A204.1 (cell line): ENCODE measurements around the gene INPP5D.
"Not testable (repeated sequence)": the region's sequence is repeated elsewhere in the genome, so short reads cannot be mapped to it uniquely, and the experiment has no call there.

ENCODE experiments used
- FAIRE-seq: peaks from 2 replicates; lab custom pipeline; 2012; peaks lifted over from hg19 to GRCh38; lab: Jason Lieb, UNC

INPP5D gene

DNA sequence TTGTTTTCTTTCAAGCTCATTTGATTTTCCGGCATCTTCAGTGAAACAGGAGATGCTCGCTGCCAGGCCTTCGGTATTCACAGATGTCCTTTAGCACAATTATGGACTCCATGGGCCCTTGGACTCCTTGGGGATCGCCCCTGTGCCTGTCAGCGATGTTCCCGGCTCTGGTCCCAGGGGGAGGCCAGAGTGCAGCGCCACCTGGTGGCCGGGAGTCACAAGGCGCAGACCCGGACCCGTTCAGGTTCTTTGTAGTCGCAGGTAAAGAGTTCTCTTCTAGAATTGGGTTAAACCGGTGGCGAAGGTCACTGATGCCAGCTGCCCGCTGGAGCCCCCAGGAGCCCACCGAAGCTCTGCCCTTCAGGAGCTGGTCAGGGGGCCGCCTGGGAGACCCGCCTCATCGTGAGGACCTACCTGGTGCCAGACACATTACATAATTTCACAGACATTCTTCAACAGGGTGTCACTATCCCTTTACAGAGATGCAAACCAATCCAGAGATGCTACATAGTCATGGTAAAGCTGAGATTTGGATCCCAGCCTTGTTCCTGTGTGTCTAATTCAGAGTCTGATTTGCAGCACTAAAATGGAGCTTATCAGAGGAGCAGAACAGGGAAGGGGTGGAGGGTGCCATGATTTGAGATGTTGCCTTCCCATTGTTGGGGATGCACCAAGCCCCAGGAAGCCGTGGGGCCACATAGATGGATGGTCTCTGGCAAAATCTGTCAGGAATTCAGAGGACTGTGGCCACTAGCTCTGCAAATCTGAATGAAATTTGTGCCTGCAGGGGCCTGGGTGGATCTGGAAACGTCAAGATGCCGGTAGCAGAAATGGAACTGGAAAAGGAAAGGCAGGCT is 6.0 kb upstream of the INPP5D start:
- no peak for FAIRE-seq

DNA sequence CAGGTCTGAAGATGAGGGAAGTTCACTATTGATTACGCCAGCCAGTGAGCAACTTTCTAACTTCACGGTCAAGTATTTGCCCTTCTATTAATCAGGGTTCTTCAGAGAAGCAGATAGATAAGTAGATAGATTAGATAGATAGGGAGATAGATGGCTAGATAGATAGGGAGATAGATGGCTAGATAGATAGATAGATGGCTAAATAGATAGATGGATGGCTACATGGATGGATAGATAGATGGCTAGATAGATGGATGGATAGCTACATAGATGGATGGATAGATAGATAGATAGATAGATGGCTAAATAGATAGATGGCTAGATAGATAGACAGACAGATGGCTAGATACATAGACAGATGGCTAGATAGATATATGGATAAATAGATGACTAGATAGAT is 4.8 kb upstream of the INPP5D start:
- no peak for FAIRE-seq

DNA sequence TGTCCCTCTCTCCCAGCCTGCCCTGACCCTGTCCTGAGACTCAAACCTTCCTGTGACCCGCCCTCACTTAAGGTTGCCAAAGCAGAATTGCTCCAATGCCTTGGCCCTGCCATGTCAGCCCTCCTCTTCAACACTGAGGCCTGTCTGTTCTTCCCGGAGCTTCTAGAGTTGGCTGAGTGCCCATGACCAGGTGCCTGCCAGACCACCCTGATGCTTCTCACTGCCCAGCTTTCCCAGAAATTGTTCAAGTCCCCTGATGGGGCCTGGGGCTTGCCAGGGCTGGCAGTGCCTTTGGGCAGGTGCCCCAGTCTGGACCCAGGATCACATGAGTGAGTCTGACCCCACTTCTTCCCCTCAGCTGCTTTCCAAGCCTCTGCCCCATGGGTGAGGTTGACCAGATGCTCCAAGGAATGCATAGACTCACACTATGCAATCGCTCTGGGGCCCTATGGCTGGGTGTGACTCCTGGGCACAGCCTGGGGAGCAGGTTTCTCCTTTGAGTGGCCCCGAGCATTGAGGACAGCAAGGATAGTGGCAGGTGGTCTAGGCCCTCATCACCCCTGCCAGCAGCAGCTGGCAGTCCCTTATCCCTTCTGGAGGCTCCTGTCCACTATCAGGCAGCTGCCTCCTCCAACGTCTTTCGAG is 3.1 kb upstream of the INPP5D start:
- no peak for FAIRE-seq

DNA sequence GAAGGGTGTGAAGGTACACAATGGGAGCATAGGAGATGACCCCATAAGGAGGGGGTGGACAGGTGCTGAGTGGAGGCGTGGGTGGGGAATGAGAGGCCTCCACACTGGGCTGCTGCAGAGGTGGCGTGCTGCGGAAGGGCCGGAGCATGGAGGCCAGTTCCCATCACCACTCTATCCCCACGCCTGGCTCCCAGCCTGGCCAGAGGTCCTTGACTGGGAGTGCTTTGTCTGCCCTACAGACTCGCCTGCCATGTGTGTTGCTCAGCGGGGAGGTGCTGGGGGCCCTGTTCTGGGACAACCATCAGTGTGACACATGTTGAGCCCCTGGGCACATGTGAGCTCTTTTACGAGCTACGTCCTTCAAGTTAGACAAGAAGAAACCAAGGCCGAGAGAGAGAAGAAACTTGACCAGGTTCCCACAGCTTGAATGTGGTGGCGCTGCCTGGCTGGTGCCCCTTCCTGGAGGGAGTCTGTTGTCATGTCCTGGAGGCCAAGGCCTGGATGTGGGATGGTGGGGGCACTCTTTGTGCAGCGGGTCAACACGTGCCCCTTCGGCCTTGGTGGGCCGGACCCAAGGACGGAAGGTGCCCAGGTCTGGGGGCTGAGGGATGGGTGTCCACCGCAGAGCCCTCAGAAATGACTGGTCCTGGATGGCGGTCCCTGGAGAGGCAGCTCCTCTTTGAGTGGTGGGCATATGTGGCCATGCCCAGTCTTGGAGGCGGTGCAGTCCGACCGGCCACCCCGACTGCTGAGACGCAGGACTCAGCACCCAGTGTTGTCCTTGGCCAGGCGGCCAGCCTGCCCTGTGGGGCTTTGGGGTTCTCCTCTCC is 1.2 kb upstream of the INPP5D start:
- FAIRE-seq, result no peak

DNA sequence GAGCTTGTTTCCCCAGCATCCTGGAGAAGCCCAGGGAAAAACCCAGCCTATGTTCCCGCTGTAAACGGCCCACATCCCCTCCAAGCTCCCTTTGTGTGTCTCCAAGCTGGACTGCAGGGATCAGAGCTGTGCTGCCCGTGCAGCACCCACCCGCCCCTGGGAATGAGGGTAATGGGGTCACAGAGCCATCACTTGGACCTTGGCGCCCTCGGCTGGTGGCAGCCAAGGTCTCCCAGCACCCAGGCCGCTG is 670 bp upstream of the INPP5D start:
- no peak for FAIRE-seq

DNA sequence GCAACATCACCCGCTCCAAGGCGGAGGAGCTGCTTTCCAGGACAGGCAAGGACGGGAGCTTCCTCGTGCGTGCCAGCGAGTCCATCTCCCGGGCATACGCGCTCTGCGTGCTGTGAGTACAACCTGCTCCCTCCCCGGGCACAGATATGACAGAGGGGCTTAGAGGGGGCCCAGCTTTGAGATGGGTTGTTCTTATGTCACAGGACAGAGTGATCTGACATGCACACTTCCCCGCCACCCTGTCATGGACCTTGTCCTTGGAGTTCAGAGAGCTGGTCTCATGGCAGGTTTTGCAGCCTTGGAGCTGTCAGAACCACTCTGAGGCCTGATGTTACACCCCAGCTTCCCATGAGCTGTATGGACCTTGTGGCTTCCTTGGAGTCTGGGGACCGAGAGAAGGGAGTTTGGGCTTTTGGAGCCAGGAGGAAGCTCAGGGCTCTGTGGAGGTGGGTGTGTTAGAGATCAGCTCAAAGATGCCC is 398 bp downstream of the INPP5D start:
- no peak for FAIRE-seq

DNA sequence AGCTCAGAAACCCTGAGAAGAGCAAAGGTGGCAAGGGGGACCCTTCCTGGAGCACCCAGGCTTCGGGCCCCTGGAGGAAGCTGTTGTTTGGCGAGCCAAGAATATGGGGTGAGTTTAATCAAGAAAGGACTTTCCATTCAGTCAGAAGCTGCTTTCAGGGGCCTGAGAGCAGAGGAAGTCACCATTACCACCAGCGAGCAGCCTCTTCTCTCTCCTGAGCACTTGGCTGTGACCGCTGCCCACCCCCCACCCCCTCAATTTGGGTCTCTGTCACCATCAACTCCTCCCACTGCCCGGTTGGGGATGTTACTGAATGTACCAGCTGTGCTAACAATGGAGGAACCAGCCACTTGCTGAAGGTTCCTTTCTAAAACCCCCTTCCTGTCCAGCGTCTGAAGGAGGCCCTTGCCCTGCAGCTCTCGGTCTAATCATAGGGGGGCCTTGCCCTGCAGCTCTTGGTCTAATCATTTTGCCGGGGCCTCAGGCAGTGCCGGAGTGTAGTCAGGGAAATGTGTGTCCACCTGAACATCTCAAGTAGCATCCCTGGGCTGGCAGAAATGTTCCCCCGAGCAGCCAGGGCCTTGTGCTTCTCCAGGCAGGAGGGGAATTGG is 943 bp downstream of the INPP5D start:
- no peak for FAIRE-seq

DNA sequence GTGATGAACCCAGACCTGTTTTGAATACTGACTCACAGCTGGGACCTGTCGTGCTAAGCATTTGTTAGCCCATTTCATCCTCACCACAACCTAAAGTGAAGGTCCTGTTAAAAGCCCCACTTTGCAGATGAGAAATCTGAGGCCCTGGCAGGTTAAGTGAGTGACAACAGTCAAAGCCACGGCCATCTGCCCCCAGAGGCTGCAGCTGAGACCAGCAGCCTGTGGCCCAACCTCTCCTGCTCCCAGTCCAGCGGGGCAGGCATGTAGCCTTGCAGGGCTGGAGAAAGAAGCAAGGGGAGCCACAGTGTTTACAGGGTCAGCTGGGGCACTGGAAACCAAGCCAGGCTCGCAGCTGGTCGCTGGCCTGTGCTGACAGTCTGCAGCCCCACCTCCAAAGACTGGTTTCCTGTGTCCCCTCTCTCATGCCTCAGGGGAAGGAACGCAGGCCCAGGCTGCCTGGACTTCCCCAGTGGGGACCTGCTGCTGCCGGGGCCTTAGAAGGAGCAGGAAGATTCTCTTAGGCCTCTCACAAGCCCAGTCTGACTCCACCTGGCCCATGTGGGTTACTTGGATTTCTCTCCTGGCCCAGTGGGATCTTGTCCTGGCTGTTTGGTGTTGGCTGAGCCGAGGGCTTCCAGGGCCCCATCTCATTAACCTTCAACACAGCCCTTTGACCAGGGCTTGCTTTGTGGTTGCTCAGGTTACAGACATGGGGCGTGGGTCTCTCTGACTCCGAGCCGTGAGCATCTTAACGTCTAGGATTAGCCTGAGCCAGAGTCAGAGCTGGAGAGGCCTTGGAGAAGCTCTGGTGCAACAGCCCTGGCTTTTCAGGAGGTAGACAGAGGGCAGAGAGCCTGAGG is 1.7 kb downstream of the INPP5D start:
- FAIRE-seq, result no peak

DNA sequence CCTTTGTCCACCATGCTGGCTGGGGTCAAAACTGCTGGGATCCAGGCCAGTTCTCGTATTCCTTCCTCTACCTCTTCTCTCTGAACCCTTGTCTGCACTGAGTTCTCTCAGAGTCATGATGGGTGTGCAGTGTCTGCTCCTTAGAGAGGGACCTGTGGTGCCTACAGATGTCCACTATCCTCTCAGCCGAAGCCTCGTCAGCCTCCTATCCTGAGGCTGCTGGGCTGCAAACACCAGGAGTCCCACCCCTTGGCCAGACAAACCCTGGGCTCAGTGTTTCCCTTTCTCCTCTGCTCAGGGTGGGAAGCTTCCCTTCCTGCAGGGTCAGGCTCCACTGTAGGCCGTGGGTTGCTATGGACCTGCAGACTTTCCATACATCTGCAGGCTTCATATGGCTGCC is 2.3 kb downstream of the INPP5D start:
- FAIRE-seq, result no peak

DNA sequence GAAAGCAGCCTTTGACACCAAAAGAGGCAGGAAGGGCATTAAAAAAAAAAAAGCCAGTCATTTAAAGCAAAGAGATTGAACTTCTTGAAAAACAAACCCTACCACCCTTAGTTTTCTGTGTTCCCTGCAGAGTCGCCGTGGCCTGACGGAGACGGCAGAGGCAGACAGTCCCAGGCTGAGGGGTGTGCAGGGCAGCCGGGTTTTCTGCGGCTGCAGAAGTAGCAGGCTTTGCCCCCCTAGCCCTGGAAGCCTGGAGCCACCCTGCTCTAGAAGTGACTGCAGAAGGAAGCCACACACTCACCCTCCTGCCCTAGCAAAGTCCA is 2.8 kb downstream of the INPP5D start:
- no peak for FAIRE-seq

DNA sequence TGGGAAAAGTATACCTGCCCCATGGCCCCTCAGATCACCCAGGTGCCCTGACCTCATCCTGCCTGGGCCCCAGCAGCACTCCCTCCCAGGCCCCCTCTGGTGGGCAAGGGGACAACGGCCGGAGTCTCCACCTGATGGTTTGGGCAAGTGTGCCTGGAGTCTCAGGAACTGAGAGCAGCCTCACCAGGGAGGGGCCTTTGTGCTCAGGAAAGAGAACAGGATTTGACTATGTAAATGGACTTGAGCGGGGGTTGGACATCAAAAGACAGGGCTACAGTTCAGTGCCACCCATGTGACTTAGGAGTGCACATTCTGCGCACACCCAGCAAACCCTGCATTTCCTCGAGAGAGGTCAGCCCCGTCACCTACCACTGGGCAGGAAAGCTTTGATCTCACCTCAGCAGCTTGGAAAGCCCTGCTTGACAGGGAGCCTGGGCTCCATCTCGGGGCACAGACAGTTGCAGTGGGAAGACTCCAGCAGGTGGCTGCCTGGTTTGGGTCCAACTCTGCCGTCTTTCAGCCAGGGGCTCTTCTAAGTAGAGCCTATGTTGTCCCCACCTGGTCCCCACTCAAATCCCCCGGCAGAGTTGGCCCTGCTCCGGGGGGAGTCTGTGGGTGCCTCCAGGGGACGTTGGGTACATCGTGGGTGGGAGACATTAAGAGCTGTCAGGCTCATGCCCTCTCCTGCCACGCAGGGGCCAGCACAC is 3.3 kb downstream of the INPP5D start:
- no peak for FAIRE-seq

DNA sequence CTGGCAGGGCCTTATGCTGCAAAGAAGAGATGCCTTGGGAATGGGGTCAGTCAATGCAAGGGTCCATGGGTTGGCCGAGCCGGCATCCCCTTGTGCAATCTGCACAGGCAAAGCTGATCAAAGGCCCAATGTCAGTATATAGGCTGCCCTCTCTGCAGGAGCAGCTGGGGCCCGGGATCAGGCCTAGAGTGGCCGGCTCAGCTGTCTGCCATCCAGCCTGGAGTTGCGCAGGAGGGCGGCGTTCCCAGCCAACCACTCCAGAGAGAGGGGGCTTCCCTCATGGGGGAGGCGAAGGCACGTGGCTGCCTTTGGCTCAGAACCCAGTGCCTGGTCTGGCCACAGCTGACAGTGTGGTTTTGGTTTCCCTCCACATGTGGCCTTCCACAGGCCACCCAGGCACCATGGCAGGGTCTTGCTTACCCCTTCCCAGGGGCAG is 3.9 kb downstream of the INPP5D start:
- no peak for FAIRE-seq

DNA sequence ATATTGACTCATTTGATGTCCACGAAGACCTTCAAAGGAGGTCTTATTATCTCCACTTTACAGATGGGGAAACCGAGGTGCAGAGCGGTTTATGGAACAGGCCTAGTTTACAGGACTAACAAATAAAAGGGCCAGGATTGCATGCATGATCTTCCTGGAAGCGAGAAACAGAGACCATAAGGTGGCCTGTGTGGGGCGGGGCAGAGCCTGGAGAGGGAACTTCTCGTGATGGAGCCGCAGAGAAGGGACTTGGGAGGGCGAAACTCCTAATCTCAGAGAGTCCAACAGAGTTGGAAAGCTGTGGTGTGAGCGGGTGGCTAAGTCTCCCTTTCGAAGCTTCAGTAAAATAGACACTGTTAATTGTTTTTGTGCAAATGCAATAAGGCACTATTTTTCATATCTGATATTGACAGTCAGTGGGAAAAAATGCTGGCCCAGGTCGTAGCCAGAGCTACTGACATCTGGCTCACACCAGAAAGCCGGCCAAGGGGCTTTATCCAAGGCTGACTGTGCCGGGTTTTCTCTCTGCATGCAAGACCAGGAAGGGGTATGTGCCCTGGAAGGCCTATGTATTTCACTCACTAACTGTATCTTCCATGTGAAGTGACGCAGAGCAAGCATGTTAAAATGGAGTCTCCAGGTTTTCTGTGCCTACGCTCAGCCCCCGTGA is 4.5 kb downstream of the INPP5D start:
- FAIRE-seq, result no peak

DNA sequence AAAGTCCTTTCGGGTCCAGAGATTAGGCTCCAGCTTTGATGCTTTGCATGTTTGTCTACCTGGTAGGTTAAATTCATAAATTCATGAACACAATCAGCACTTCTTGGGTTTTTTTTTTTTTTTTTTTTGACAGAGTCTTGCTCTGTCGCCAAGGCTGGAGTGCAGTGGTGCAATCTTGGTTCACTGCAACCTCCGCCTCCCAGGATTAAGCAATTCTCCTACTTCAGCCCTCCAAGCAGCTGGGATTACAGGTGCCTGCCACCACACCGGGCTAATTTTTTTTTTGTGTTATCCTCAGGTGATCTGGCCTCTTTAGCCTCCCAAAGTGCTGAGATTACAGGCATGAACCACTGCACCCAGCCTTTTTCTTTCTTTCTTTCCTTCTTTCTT is 5.1 kb downstream of the INPP5D start:
- FAIRE-seq, result not testable (repeated sequence)

DNA sequence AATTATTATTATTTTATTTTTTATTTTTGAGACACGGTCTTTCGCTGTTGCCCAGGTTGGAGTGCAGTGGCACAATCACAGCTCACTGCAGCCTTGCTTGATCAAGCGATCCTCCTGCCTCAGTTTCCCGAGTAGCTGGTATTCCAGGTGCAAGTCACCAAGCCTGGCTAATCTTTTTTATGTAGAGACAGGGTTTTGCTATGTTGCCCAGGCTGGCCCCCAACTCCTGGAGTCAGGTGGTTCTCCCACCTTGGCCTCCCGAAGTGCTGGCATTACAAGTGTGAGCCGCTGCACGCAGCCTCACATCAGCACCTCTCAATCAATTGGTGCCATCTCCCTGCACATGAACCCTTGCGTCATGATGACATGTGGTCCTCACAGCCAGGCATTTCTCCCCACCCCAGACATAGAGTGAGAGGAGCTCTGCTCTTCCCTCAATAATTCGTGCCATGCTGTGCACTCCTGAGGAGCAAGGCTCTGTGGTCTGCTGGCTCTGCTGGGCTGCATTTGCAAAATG is 5.9 kb downstream of the INPP5D start:
- FAIRE-seq, result no peak

DNA sequence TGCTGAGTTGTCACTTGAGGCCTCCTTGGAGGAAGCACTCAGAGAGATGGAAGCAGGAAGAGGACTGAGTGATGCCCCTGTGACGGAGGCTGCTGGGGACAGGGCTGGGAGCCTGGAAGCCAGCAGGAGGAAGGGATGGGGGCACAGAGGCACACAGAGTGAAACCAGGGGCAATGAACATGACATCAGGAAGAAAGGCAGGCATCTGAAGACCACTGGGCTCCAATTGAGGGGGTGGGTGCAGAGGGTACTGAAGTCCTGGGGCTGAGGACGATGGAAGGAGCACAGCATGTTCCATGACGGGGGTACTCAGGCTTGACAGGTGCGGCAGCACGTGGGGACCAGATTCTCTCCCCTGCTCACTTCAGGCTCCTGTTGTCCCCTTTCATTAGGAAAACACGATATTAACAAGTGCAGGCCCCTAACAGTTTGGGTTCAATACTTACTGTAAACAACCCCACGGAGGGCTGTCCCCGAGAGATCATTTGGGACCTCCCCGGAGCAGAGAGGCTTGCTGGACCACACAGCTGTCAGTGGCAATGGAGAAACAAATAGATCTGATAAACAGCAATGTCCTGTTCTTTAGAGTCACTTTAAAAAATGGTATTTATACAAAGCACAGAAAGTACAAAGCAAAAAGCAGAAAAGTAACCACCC is 8.7 kb downstream of the INPP5D start:
- no peak for FAIRE-seq

DNA sequence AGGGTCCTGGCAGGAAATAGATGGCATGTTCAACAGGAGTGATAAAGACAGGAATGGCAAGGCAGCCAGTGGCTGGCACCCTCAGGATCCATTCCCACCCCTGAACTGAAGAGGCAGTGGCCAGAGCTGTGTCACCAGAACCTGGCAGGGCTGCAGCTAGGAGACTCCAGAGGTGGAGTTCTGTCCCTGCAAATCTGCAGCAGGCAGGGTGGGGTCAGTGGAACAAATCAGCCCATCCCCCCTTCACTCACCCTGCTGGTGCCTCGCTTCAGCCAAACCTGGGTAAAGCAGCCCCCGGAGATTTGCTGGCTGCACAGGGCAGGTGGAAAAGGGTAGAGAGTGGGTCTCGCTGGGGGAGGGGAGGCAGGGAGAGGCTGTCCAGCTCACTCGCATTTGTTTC is 12.7 kb downstream of the INPP5D start:
- FAIRE-seq, result no peak

DNA sequence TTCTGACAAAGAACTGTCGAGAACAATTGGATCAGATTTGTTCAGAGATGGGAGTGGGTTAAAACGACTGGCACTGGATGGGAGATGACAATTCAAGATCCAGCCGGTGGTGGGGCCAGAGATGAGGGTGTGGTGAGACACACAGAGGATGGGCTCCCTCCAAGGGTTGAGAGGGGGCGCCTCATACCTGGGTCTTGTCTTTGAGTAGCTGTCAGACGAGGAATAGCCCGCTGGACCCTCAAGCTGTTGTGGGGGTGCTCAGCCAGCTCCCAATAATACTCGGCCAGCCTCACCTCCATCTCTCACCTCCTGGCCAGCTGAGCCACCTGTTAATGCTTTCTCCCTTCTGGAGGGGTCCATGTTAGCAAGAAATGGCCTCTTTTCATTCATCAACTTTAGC is 14.0 kb downstream of the INPP5D start:
- no peak for FAIRE-seq

DNA sequence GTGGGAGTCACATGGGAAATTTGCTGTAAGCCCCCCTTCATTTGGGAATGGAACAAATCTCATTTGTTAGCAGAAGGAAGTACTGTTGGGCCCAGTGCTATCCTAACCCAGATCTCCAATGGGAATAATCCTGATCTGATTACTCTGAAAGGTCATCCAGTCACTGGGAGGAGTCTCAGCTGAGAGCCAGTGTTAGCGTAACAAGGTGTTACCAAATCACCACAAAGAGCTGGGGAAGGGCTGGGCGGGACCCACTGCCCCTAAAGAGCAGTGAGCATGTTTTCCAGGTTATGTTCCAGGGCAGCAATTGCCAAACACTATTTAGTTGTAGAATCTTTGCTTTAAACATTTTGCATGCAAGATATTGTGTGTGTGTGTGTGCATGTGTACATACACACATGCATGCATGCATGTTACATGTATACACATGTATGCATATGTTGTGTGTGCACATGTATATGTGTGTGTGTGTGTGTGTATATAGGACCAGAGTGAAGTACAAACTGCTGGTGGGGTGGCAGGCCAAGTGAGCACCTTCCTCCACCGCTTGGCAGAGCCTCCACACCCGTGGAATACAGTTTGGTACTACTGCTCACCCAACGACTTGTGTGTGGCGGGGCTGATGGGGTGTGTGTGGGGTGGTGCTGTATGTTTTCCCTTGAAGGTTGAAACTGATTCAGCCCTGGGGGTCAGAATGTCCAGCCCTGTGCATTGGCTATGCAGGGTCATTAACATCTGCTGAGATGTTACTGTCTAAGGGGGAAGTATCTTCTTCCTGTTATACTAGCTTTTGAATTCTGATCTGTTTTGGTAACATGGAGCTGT is 15.2 kb downstream of the INPP5D start:
- no peak for FAIRE-seq
